COLO668 (cell line): ENCODE measurements around the gene TMEM131L.
A peak's percentile ranks its signal among the peaks of the same experiment; 100 is the strongest.
"Not testable (repeated sequence)": the region's sequence is repeated elsewhere in the genome, so short reads cannot be mapped to it uniquely, and the experiment has no call there.

Experiments
- DNase-seq: peaks from one replicate; lab custom pipeline; 2025; ENCODE audit not compliant: unreplicated experiment; lab: John Stamatoyannopoulos, UW

Gene TMEM131L

GRCh38 chr4:153501578-153501977, 35.4 kb downstream of the TMEM131L start:
- DNase-seq = no peak

GRCh38 chr4:153502584-153502983, 36.4 kb downstream of the TMEM131L start:
- no peak for DNase-seq

- no peak for DNase-seq
These were observed 40.5 kb downstream of the TMEM131L start for GRCh38 chr4:153506341-153507309.

- no peak for DNase-seq
These were observed 41.3 kb downstream of the TMEM131L start for GRCh38 chr4:153507310-153508073.

GRCh38 chr4:153509212-153509611, 43.1 kb downstream of the TMEM131L start:
- DNase-seq = not testable (repeated sequence)

GRCh38 chr4:153509724-153510123, 43.6 kb downstream of the TMEM131L start:
- DNase-seq = peak; percentile 15

GRCh38 chr4:153510252-153511001, 44.3 kb downstream of the TMEM131L start:
- no peak for DNase-seq

GRCh38 chr4:153511104-153511503, 44.9 kb downstream of the TMEM131L start:
- DNase-seq = no peak

- DNase-seq = no peak
These were observed 46.1 kb downstream of the TMEM131L start for GRCh38 chr4:153512162-153512852.

- DNase-seq = no peak
These were observed 46.9 kb downstream of the TMEM131L start for GRCh38 chr4:153512952-153513500.

GRCh38 chr4:153513596-153513995, 47.4 kb downstream of the TMEM131L start:
- DNase-seq = no peak

- DNase-seq = no peak
These were observed 47.9 kb downstream of the TMEM131L start for GRCh38 chr4:153514001-153514526.

GRCh38 chr4:153514688-153515426, 48.7 kb downstream of the TMEM131L start:
- no peak for DNase-seq

- no peak for DNase-seq
These were observed 51.0 kb downstream of the TMEM131L start for GRCh38 chr4:153517159-153517558.

GRCh38 chr4:153518001-153518400, 51.8 kb downstream of the TMEM131L start:
- DNase-seq = no peak

- no peak for DNase-seq
These were observed 52.7 kb downstream of the TMEM131L start for GRCh38 chr4:153518637-153519389.

- no peak for DNase-seq
These were observed 53.5 kb downstream of the TMEM131L start for GRCh38 chr4:153519687-153520086.

GRCh38 chr4:153520227-153520626, 54.1 kb downstream of the TMEM131L start:
- no peak for DNase-seq
